ENCODE data around the gene LYZL2. TPM values are rescaled to one million over a fixed set of nuclear protein-coding genes. Genes with fewer than 3 reads are reported as not detected.

Gene LYZL2
- polyA plus RNA-seq, 3 donors: not detected

DNA sequence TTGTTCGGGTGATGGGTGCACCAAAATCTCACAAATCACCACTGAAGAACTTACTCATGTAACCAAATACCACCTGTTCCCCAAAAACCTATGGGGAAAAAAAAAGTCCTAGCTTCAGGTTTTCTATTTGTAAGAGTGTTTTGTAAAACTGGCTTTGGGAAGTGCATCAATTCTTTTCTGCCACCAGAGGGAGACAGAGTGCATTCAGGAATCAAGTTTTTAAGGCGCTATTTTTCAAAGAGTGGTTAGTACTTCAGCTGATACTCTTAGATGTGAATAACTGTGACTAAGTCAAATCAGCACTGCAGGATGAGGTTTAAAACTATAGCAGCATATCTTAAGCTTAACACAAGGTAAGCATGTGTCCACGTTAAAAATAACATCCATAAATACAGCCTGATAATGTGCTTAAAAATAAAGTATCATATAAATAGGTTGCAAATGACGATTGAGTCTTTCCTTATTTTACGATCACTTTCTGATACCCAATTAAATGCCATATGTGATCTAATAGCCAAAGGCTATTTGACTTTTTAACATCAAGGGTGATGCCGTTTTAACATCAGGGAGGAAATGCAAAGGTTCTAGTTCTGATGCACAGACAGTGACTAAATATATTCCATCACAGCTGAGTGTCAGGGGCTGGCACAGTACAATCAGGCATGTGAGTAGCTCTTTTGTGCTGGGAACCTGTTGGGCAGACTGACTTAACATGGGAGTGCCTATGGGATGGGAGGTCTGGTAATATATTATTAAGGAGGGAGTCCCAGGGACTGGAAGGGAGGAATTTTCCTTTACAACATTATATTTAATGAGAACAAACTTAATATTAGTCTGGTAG lies 10.6 kb upstream of the LYZL2 start:
- intact Hi-C loops (cut with micrococcal nuclease): loop anchor here in 1 of 2 donors (5.0 kb wide), 1 partner anchor 248 kb away; no protein-coding TSS in a partner anchor
- Histone ChIP-seq H3K9ac (ENCODE audit: insufficient read depth, low read length, poor library complexity, severe bottlenecking) (no peak overlapping the region), H3K36me3 (replicated peaks in 1 of 2; ENCODE audit: control insufficient read depth in 1 of 2, insufficient read depth in 2 of 2, low read length in 2 of 2) (no peaks in the 10 kb centered on the region), H3K9me3 (replicated peaks in 1 of 2; ENCODE audit: control insufficient read depth in 1 of 2, insufficient read depth in 1 of 2, low read length in 2 of 2) (no peaks in the 10 kb centered on the region), H2AFZ (ENCODE audit: insufficient read depth, low read depth, low read length, poor library complexity, severe bottlenecking) (no peak overlapping the region), H3K27ac (ENCODE audit: low read depth in 1 of 2, low read length in 2 of 2) (no peak overlapping the region), H3K27me3 (ENCODE audit: control insufficient read depth in 2 of 2, insufficient read depth in 2 of 2, low read length in 2 of 2) (peaks cover 7 to 13% of the 10 kb centered on the region in 2 donors), H4K20me1 (ENCODE audit: insufficient read depth, low read length) (no peaks in the 10 kb centered on the region), H3K4me2 (replicated peaks; ENCODE audit: extremely low read depth, low read length, poor library complexity, severe bottlenecking) (no peak overlapping the region), H3K79me2 (ENCODE audit: insufficient read depth, low read length) (no peaks in the 10 kb centered on the region), H3K4me1 (ENCODE audit: control insufficient read depth in 1 of 2, insufficient read depth in 2 of 2, low read length in 2 of 2) (no peaks in the 10 kb centered on the region), H3K4me3 (replicated peaks in 1 of 3; ENCODE audit: low read depth in 2 of 3, low read length in 3 of 3) (no peak overlapping the region)
- Mint-ChIP-seq H3K4me3 (no peak overlapping the region), H3K4me1 (peaks cover 8% of the 10 kb centered on the region), H3K27me3 (ENCODE audit: low read depth in 3 of 3) (peaks cover 27 to 30% (median 28%) of the 10 kb centered on the region in 3 donors), H3K36me3 (no peaks in the 10 kb centered on the region), H3K27ac (peak overlapping the region in 1 of 7 donors; percentile 25), H3K9me3 (peaks cover 0 to 5% (median 0%) of the 10 kb centered on the region in 7 donors)
- DNase-seq: peak; percentile 38 to 55 (median 40)
- 50% methylated on average over 2 of the region's 6 CpGs for WGBS (ENCODE audit: insufficient coverage)
- TF ChIP-seq, protein P1, sequence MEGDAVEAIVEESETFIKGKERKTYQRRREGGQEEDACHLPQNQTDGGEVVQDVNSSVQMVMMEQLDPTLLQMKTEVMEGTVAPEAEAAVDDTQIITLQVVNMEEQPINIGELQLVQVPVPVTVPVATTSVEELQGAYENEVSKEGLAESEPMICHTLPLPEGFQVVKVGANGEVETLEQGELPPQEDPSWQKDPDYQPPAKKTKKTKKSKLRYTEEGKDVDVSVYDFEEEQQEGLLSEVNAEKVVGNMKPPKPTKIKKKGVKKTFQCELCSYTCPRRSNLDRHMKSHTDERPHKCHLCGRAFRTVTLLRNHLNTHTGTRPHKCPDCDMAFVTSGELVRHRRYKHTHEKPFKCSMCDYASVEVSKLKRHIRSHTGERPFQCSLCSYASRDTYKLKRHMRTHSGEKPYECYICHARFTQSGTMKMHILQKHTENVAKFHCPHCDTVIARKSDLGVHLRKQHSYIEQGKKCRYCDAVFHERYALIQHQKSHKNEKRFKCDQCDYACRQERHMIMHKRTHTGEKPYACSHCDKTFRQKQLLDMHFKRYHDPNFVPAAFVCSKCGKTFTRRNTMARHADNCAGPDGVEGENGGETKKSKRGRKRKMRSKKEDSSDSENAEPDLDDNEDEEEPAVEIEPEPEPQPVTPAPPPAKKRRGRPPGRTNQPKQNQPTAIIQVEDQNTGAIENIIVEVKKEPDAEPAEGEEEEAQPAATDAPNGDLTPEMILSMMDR (IDR thresholded peaks at IDR 0.05): peak; percentile 86

DNA sequence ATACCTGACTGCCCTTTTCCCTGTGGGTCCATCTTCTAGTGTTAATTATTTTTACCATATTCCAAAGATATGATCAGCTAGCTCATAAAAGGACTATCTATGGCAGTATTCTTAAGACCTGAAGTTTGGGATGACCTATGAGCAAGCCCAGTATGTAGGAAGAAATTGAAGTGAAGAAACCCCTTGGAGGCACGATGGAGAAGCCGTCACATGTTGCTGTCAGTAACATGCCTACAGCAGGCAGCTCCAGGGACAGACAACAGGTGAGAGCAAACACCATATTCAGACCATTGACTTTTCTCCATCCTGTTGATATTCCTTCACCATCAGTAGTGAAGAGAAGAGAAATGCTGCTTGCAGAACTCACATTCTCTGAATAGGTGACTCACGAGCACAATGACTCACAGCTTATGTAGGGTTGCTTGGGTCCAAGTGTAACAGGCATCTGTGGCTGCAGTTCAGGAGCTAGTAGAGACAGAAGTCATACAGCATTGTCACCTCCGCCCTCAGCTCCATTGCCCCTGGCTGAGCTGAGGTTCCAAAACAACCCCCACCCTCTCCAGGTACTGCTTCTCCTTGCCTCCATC lies 8.4 kb upstream of the LYZL2 start:
- Histone ChIP-seq H2AFZ (ENCODE audit: insufficient read depth, low read depth, low read length, poor library complexity, severe bottlenecking) (no peak overlapping the region), H3K9ac (ENCODE audit: insufficient read depth, low read length, poor library complexity, severe bottlenecking) (no peak overlapping the region), H3K4me1 (ENCODE audit: control insufficient read depth in 1 of 2, insufficient read depth in 2 of 2, low read length in 2 of 2) (no peaks in the 10 kb centered on the region), H3K79me2 (ENCODE audit: insufficient read depth, low read length) (no peaks in the 10 kb centered on the region), H3K4me3 (replicated peaks in 1 of 3; ENCODE audit: low read depth in 2 of 3, low read length in 3 of 3) (no peak overlapping the region), H3K4me2 (replicated peaks; ENCODE audit: extremely low read depth, low read length, poor library complexity, severe bottlenecking) (no peak overlapping the region), H3K27ac (ENCODE audit: low read depth in 1 of 2, low read length in 2 of 2) (no peak overlapping the region), H3K9me3 (replicated peaks in 1 of 2; ENCODE audit: control insufficient read depth in 1 of 2, insufficient read depth in 1 of 2, low read length in 2 of 2) (no peaks in the 10 kb centered on the region), H4K20me1 (ENCODE audit: insufficient read depth, low read length) (no peaks in the 10 kb centered on the region), H3K27me3 (ENCODE audit: control insufficient read depth in 2 of 2, insufficient read depth in 2 of 2, low read length in 2 of 2) (peaks cover 5 to 11% of the 10 kb centered on the region in 2 donors), H3K36me3 (replicated peaks in 1 of 2; ENCODE audit: control insufficient read depth in 1 of 2, insufficient read depth in 2 of 2, low read length in 2 of 2) (no peaks in the 10 kb centered on the region)
- peaks cover 0 to 2% (median 0%) of the 10 kb centered on the region in 7 donors for H3K9me3 Mint-ChIP-seq
- H3K27ac Mint-ChIP-seq: no peak overlapping the region
- TF ChIP-seq, protein P1 (IDR thresholded peaks at IDR 0.05): no peak
- DNase-seq: peak; percentile 18 to 68 (median 35)
- peaks cover 5% of the 10 kb centered on the region for H3K4me1 Mint-ChIP-seq
- intact Hi-C loops (cut with micrococcal nuclease): no loop called here
- no CpG with 5 or more reads among the region's 4 CpGs for WGBS (ENCODE audit: insufficient coverage)
- H3K4me3 Mint-ChIP-seq: no peak overlapping the region
- H3K27me3 Mint-ChIP-seq (ENCODE audit: low read depth in 3 of 3): peaks cover 14 to 26% (median 17%) of the 10 kb centered on the region in 3 donors
- H3K36me3 Mint-ChIP-seq: no peaks in the 10 kb centered on the region

All from CD14-positive monocyte (primary cell).